GM19467 (cell line): Measurements from ENCODE around the gene AHSG.

Experiments used
- ATAC-seq: cut with Tn5 transposase; IDR thresholded peaks from one replicate; pipeline ENCODE4 v1.9.1; 2021; ENCODE audit warnings: mild to moderate bottlenecking, moderate library complexity; ENCODE audit not compliant: unreplicated experiment

Gene AHSG

GRCh38 chr3:186592682-186593081 lies 20.2 kb upstream of the AHSG start:
- no peak for ATAC-seq

- no peak for ATAC-seq
Observed at GRCh38 chr3:186593862-186594261, 19.0 kb upstream of the AHSG start.

GRCh38 chr3:186594591-186595113 lies 18.2 kb upstream of the AHSG start:
- ATAC-seq, result no peak

- no peak for ATAC-seq
Observed at GRCh38 chr3:186596568-186597287, 16.1 kb upstream of the AHSG start.

GRCh38 chr3:186598108-186598784 lies 14.6 kb upstream of the AHSG start:
- no peak for ATAC-seq

GRCh38 chr3:186598794-186599141 lies 14.1 kb upstream of the AHSG start:
- no peak for ATAC-seq

- ATAC-seq, result no peak
Observed at GRCh38 chr3:186599142-186599784, 13.6 kb upstream of the AHSG start.

- no peak for ATAC-seq
Observed at GRCh38 chr3:186599785-186600166, 13.1 kb upstream of the AHSG start.

- no peak for ATAC-seq
Observed at GRCh38 chr3:186600896-186601295, 12.0 kb upstream of the AHSG start.

GRCh38 chr3:186603159-186603558 lies 9.7 kb upstream of the AHSG start:
- no peak for ATAC-seq

GRCh38 chr3:186605078-186605477 lies 7.8 kb upstream of the AHSG start:
- ATAC-seq, result no peak

- no peak for ATAC-seq
Observed at GRCh38 chr3:186605561-186606545, 7.0 kb upstream of the AHSG start.

GRCh38 chr3:186608624-186609215 lies 4.1 kb upstream of the AHSG start:
- ATAC-seq, result no peak

- no peak for ATAC-seq
Observed at GRCh38 chr3:186609247-186609868, 3.5 kb upstream of the AHSG start.

GRCh38 chr3:186612065-186612464 lies 795 bp upstream of the AHSG start:
- ATAC-seq, result no peak

GRCh38 chr3:186613637-186614265 lies 891 bp downstream of the AHSG start:
- no peak for ATAC-seq

- ATAC-seq, result no peak
Observed at GRCh38 chr3:186614266-186614596, 1.4 kb downstream of the AHSG start.

GRCh38 chr3:186614597-186615483 lies 2.0 kb downstream of the AHSG start:
- ATAC-seq, result no peak

- ATAC-seq, result no peak
Observed at GRCh38 chr3:186616299-186616617, 3.4 kb downstream of the AHSG start.
